ENCODE data around the gene PPP1R7. TPM values are rescaled to one million over a fixed set of nuclear protein-coding genes. Genes with fewer than 3 reads are reported as not detected.

Gene PPP1R7
- total and polyA plus RNA-seq, 2 of the 4 experiments (the other 2 are of a cell fraction), result 60.8 to 70.0 TPM

- DNase-seq (no peak), ATAC-seq (ENCODE audit: low read depth) (no peak)
- no peaks in the 10 kb centered on the region for H3K4me1 ChIP-seq (ENCODE audit: control insufficient read depth, insufficient read depth, low read length)
- no peak overlapping the region for H3K56ac ChIP-seq (ENCODE audit: extremely low read depth, insufficient read depth, low read length)
- no peak overlapping the region for H2AK5ac ChIP-seq (ENCODE audit: low read depth, low read length)
- no peak overlapping the region for H3K4me2 ChIP-seq (ENCODE audit: low read depth, low read length)
- H3K9ac ChIP-seq (ENCODE audit: low read depth, low read length), result no peak overlapping the region
- H3K23ac ChIP-seq (ENCODE audit: low read depth, low read length), result no peak overlapping the region
- no peak overlapping the region for H4K8ac ChIP-seq (ENCODE audit: low read depth in 2 of 2, low read length in 2 of 2)
- no peak overlapping the region for H3K27ac ChIP-seq (ENCODE audit: insufficient read depth, low read length)
- intact Hi-C loops (cut with micrococcal nuclease) (no loop called here), in situ Hi-C loops (cut with MboI; ENCODE audit: low sequenced_read_pairs) (no loop called here), dilution Hi-C loops (cut with HindIII; ENCODE audit: low sequenced_read_pairs, unreplicated experiment) (no loop called here)
- POLR2A ChIA-PET (ENCODE audit: unreplicated experiment), result no interaction called here
- H2BK5ac ChIP-seq (ENCODE audit: low read depth, low read length, poor library complexity, severe bottlenecking), result no peak overlapping the region
- 88% methylated on average over 9 of the region's 19 CpGs; no CpG with 5 or more reads in 1 of the 2 experiments for WGBS, 2 experiments (ENCODE audit: extremely low coverage in 2 of 2, insufficient read length in 1 of 2)
- 0 out of 2 replicates have a peak, but pooled peaks cover 2% of the 10 kb centered on the region for H3K36me3 ChIP-seq (ENCODE audit: control insufficient read depth, insufficient read depth, low read length)
- H4K20me1 ChIP-seq (ENCODE audit: insufficient read depth, low read length), result no peaks in the 10 kb centered on the region
- no peak overlapping the region for H2AFZ ChIP-seq (replicated peaks; ENCODE audit: low read length, poor library complexity)
- no peak overlapping the region for H4K5ac ChIP-seq (ENCODE audit: low read depth, low read length)
- H3K9me3 ChIP-seq (ENCODE audit: control insufficient read depth, insufficient read depth, low read length), result no peaks in the 10 kb centered on the region
- no peak overlapping the region for H3K4ac ChIP-seq (ENCODE audit: low read depth, low read length)
- H3K14ac ChIP-seq (replicated peaks; ENCODE audit: low read depth, low read length), result no peak overlapping the region
- no peaks in the 10 kb centered on the region for H3K27me3 ChIP-seq (ENCODE audit: control insufficient read depth, insufficient read depth, low read length)
- no peaks in the 10 kb centered on the region for H3K79me1 ChIP-seq (ENCODE audit: low read depth in 1 of 2, low read length in 2 of 2)
- peaks cover 4% of the 10 kb centered on the region; the same call in 1 of the 2 replicates for H3K9me1 ChIP-seq (ENCODE audit: insufficient read depth, low read length)
- no peak for TF ChIP-seq SMC3 (IDR thresholded peaks at IDR 0.05; ENCODE audit: low read depth, low read length)
- no peak overlapping the region for H2BK15ac ChIP-seq (ENCODE audit: low read depth, low read length)
- CTCF ChIA-PET, result no interaction called here
- H2BK120ac ChIP-seq (ENCODE audit: low read depth, low read length), result no peak overlapping the region
- no peak overlapping the region for H2BK20ac ChIP-seq (ENCODE audit: low read depth, low read length)
- H4K91ac ChIP-seq (ENCODE audit: insufficient read depth, low read depth, low read length), result no peak overlapping the region
- H2AK9ac ChIP-seq (replicated peaks; ENCODE audit: low read depth, low read length, poor library complexity), result no peak overlapping the region
- no peak overlapping the region for H3K4me3 ChIP-seq (ENCODE audit: insufficient read depth, low read depth, low read length)
- H3K18ac ChIP-seq (ENCODE audit: low read depth, low read length), result no peak overlapping the region
- no TSS peak for BruUV-seq (replicated peaks)
Measured at GRCh38 chr2:241110607-241111439, 39.4 kb upstream of the PPP1R7 start.

Measured in IMR-90 (cell line).